ENCODE data around the gene OPCML. TPM values are rescaled to one million over a fixed set of nuclear protein-coding genes. Genes with fewer than 3 reads are reported as not detected.

OPCML gene
- total RNA-seq, 2 donors from 2014 or later: 0.04 TPM; not detected in 1

DNA sequence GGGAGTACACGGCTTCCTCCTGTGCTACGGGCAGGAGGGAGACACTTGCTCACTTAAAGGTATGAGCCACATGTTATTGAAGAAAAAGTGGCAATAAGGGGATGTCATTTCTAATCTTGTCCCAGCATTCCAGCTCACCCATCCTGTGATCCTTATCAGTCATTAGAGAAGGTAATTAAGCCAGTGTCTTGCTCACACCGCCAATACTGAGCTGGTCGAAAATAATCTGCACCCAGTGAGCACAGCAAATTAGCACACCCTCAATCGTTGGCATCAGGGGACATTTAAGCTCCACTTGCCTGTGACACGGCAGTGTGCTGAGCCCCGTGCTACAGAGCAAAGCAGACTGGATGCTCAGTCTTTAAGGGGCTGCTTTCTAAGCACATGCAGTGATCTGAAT lies 510.7 kb downstream of the OPCML start:
- Histone ChIP-seq H3K36me3 (no peaks in the 10 kb centered on the region), H3K27me3 (no peaks in the 10 kb centered on the region)

DNA sequence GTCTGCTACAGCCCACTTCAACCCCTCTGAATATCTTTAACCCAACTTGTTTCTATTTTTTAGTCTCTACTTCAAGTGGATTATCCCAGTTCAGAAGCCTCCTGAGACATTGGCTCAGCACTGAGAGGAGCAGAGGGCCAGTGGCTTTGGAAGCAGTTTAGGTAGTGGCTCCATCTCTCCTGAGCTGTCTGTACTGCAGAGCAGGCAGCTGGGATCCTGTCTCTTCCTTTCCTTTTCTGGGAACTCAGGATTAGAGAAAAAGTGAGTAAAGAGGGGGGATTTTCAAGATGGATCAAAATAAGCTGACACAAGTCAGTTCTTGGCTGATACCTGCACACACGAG lies 512.0 kb downstream of the OPCML start:
- Histone ChIP-seq H3K36me3 (no peaks in the 10 kb centered on the region), H3K4me3 (no peak overlapping the region), H3K4me1 (no peaks in the 10 kb centered on the region), H3K9me3 (no peaks in the 10 kb centered on the region), H3K27me3 (no peaks in the 10 kb centered on the region), H3K27ac (no peak overlapping the region)
- TF ChIP-seq, protein P1, sequence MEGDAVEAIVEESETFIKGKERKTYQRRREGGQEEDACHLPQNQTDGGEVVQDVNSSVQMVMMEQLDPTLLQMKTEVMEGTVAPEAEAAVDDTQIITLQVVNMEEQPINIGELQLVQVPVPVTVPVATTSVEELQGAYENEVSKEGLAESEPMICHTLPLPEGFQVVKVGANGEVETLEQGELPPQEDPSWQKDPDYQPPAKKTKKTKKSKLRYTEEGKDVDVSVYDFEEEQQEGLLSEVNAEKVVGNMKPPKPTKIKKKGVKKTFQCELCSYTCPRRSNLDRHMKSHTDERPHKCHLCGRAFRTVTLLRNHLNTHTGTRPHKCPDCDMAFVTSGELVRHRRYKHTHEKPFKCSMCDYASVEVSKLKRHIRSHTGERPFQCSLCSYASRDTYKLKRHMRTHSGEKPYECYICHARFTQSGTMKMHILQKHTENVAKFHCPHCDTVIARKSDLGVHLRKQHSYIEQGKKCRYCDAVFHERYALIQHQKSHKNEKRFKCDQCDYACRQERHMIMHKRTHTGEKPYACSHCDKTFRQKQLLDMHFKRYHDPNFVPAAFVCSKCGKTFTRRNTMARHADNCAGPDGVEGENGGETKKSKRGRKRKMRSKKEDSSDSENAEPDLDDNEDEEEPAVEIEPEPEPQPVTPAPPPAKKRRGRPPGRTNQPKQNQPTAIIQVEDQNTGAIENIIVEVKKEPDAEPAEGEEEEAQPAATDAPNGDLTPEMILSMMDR (IDR thresholded peaks at IDR 0.05): no peak
- DNase-seq (ENCODE audit: low spot score): no peak

More for the DNA sequence above, 510.7 kb downstream of the OPCML start:
- no peak for DNase-seq (ENCODE audit: low spot score)
- no peak overlapping the region for H3K4me3 ChIP-seq
- TF ChIP-seq, protein P1 (IDR thresholded peaks at IDR 0.05): no peak
- H3K9me3 ChIP-seq: no peaks in the 10 kb centered on the region
- no peaks in the 10 kb centered on the region for H3K4me1 ChIP-seq
- no peak overlapping the region for H3K27ac ChIP-seq

GRCh38 chr11:133019545-133020371 lies 512.5 kb downstream of the OPCML start:
- Histone ChIP-seq H3K4me1 (no peaks in the 10 kb centered on the region), H3K36me3 (no peaks in the 10 kb centered on the region), H3K27me3 (no peaks in the 10 kb centered on the region), H3K9me3 (no peaks in the 10 kb centered on the region), H3K4me3 (no peak overlapping the region), H3K27ac (no peak overlapping the region)
- no peak for DNase-seq (ENCODE audit: low spot score)
- TF ChIP-seq, protein P1 (IDR thresholded peaks at IDR 0.05): no peak

DNA sequence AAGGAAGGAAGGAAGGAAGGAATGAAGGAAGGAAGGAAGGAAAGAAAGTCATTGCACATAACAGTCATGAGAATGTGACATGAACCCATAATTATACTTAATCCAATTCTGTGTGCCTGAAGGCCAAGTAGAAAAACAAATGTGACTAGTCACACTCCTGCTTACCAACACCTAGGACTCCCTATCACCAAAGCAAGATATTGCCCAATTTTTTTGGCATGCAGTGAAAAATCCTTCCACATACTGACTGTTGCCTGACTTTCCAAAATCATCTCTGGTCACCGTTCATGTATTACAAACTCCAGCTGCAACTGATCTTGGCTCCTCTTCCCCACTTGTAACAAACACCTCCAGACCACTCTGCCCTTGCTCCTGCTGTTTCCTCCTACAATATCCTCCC lies 516.8 kb downstream of the OPCML start:
- Histone ChIP-seq H3K4me3 (no peak overlapping the region), H3K27ac (no peak overlapping the region), H3K36me3 (no peaks in the 10 kb centered on the region), H3K9me3 (no peaks in the 10 kb centered on the region), H3K27me3 (no peaks in the 10 kb centered on the region), H3K4me1 (no peaks in the 10 kb centered on the region)
- no peak for DNase-seq (ENCODE audit: low spot score)
- TF ChIP-seq, protein P1 (IDR thresholded peaks at IDR 0.05): no peak

DNA sequence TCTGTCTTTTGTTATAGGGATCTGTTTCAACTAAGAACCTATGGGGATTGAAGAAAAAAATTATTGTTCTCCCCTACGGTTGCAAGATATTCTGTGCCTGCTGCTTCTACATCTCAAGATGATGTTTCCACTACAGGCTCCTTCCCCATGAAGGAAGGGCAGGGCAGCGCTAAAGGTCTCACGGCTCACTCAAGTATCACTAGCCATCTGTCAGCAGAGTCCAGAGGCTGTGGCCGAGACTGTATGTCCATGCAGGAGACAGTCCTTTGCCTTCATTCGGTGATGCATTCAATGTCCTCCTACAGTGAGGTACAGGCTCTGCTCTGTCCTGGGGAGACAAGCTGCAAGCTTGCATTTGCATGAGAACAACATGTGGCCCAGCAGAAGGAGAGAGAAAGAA lies 518.0 kb downstream of the OPCML start:
- Histone ChIP-seq H3K9me3 (no peaks in the 10 kb centered on the region), H3K4me1 (no peaks in the 10 kb centered on the region), H3K27me3 (no peaks in the 10 kb centered on the region), H3K36me3 (no peaks in the 10 kb centered on the region), H3K4me3 (no peak overlapping the region), H3K27ac (no peak overlapping the region)
- DNase-seq (ENCODE audit: low spot score): no peak
- TF ChIP-seq, protein P1 (IDR thresholded peaks at IDR 0.05): no peak

GRCh38 chr11:133012803-133013202 lies 519.5 kb downstream of the OPCML start:
- no peaks in the 10 kb centered on the region for H3K36me3 ChIP-seq
- no peak for DNase-seq (ENCODE audit: low spot score)
- H3K27me3 ChIP-seq: no peaks in the 10 kb centered on the region
- no peaks in the 10 kb centered on the region for H3K4me1 ChIP-seq
- H3K9me3 ChIP-seq: no peaks in the 10 kb centered on the region
- H3K4me3 ChIP-seq: no peak overlapping the region
- H3K27ac ChIP-seq: no peak overlapping the region
- TF ChIP-seq, protein P1 (IDR thresholded peaks at IDR 0.05): no peak
